Kidney glomerular epithelial cell (primary cell): Measurements from ENCODE around the gene DHX58.
A peak's percentile ranks its signal among the peaks of the same experiment; 100 is the strongest.

Source experiments
- DNase-seq: peaks from one replicate; lab custom pipeline; 2025; lab: John Stamatoyannopoulos, UW

DHX58 gene

DNA sequence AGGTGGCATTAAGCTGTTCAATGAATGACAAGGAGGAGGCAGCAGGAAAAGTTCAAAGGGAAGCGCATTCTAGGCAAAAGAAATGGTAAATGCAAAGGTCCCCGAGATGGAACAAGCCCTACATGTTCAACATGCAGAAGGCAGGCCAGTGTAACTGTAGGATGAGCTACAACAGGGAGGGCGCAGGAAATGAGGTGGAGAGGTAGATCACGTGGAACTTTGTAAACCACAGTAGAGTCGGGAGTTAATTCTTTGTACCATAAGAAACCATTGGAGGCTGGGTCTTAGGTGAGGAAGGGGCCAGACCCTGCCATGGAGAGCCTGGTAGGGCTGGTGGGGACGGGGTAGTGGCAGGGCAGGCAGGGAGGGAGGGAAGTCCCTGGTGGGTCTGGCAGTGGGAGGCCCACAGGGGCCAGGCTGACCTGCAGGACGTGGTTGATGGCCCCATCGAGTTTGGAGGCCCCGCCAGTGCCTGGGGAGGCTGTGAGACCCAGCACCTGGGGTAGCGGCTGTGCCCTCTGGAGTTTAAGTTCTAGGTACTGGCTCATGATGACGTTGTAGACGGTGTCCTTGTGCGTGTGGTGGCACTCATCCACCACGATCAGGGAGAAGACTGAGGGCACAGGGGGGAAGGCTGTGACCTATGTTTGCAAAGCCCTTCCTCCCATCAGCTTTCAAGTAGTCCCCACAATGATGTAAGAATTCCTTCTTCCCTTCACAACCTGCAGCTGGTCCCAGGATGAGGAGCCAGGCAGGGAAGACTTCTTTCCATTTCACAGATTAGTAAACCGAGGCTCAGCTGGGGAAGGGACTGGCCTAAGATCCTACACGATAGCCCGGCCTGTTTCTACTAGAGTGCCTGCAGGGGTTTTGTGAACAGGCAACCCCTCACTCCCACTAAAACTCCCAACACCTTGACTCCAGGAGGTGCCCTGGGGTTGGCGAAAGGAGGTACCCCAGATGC, 1.9 kb downstream of the DHX58 start:
- DNase-seq: no peak

DNA sequence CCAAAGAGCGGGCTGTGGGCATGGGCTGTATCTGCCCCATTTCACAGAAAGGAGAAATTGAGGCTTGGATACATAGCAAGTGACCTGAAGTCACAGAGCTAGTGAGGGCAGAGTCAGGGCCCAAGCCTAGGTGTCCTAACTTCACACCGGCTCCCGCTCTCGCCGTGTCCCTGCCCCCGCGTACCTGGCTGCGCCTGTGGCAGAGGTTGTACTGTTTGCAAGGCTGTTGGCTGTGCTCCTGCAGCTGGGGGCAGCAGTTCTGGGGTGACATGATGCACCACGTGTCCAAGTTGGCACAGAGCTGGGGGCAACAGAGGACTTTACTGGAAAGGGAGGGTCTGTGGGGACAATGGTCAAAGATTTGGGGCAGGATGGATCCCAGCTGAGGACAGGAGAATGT, 3.4 kb downstream of the DHX58 start:
- no peak for DNase-seq

DNA sequence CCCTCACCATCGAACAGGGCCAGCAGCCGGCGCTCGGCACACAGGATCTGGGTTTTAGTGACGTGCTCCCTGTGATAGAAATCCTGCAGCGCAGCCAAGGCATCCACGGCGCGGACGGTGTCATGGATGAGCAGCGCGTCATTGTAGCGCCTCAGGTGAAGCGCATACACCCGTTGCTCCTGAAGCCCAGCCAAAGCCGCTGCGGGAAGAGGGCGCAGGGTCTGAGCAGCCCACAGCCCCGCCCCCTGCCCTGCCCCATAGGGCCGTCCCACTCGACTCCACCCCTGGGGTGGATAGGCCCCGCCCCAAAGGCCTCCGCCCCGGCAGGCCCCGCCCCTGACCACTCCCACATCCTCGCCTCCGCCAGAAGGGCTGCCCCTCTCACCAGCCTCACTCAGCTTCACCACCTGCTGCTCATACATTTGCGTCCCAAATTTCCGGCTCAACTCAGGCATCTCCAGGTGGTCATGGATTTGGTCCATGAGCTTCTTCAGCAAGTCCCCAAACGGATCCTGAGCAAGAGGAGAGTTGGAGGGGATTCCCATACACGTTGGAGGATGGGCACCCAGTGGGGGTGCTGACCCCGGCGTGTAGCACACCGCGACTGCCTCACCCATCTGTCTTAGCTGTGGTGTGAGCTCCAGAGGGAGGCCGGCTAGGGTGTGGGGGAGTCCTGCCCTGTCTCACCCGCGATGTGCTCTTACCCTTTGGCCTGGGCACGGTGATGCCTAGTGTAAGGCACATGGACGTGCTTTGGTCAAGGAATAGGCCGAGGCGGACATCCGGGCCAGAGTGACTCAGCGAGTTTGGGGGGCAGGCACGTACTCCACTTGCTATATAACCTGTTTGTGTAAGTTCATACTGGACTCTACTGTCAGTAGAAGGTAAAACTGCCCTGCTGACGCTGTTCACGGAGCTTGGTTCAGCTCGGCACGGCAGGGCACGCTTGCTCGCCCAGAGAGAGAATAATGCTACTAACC, 4.6 kb downstream of the DHX58 start:
- peak; percentile 62 for DNase-seq

DNA sequence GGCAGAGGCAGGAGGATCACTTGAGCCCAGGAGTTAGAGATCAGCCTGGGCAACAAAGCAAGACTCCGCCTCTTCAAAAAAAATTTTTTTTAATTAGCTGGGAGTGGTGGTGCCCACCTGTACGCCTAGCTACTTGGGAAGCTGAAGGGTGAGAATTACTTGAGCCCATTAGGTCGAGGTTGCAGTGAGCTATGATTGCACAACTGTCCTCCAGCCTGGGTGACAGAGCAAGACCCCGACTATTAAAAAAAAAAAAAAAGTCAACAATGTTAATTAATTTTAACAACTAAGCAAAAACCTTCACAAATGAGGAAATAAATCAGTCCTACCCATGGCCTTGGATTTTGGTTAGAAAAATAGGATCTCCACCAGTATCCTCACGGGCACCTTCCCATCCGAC, 5.4 kb downstream of the DHX58 start:
- no peak for DNase-seq

DNA sequence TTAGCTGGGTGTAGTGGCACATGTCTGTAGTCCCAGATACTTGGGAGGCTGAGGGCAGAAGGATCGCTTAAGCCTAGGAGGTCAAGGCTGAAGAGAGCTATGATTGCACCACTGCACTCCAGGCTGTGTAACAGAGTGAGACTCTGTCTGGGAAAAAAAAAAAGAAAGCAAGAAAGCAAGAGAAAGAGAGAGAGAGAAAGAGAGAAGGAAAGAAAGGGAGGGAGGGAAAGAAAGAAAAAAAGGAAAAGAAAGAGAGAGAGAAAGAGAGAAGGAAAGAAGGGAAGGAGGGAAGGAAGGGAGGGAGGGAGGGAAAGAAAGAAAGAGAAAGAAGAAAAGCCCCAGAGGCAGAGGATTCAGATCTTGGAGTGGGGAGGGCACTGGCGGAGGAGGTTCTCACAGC, 6.5 kb downstream of the DHX58 start:
- DNase-seq: no peak

DNA sequence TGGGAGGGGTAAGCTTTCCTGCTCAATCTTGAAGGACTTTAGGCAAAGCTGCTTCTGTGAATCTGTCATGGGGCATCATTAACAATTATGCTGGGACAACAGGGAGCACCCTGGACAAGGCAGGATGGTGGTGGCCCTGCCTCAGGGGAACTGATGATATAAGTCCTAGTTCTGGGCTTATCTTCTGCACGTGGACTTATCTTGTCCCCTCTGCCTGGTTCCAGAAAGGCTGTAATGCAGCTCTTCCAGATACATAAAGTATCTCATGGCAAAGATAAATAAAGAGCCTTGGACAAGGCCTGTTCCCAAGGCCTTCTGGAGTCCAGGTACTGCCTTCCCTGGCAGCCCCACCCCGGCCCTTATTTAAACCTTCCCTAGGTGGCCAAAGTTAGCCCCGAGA, 8.2 kb downstream of the DHX58 start:
- no peak for DNase-seq

DNA sequence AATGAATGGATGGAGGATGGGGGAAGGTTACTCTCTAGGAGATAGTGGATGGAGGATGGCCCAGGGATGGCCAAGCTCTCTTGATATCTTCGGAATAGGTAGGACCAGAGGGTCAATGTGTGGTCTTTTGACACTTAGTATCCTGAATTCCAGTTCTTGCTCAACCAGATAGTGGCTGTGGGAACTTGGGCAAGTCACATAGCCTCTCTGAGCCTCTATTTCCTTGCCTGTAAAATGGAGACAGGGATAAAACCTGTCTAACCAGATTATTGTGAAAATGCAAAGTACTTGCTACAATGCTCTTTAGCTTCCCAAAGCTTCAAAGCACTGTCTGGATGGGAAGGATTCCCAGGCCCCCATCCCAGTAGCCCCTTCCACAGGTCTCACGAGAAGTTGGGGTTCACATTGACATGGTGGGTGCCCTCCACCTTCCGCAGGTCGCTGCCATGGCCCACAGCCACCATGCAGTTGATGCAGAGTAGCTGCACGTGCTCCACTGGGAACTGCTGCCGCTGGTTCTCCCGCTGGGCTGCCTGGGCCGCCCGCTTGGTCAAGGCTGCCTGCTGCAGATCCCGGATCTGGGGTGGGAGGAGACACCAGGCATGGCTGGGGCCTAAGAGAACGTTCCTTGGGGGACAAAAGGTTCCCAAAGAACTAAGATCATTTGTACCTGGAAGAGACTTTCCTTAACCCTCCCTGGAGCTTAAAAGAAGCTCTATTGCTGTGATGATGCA, 9.1 kb downstream of the DHX58 start:
- no peak for DNase-seq

DNA sequence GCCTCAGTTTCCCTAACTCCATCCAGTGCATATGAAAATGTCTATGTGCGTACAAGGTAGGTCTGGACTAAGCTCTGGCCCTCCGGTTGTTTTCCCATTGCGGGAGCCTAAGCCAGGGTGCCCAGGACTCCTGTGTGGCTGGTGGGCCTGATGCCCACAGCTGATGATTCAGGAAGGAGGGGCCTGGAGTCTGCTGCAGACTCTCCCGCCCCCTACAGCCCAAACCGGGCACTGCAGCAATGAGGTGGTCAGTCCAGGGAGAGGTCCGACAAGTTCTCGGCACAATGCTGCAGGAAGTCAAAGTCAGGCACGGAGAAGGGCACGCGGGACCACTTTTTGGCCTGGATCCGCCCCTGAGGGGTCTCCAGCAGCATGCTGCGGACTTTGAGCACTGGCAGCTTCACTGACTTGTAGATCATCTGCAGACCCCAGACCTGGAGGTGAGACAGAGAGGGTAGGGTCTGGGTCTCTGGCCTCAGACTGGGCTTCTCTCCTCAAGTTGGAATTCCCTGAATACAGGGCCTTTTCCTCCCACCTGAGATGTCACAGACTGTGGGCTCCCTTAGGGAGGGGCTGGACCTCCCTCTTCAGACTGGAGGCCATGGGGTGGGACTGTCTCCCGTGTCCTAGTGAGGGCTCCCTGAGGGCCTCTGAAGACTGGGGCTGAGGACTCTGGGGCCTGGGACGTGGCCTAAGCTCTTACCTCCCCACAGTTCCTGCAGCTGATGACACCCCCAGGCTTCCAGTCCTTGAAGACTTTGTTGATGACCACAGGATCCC, 10.8 kb downstream of the DHX58 start:
- DNase-seq: peak; percentile 40

DNA sequence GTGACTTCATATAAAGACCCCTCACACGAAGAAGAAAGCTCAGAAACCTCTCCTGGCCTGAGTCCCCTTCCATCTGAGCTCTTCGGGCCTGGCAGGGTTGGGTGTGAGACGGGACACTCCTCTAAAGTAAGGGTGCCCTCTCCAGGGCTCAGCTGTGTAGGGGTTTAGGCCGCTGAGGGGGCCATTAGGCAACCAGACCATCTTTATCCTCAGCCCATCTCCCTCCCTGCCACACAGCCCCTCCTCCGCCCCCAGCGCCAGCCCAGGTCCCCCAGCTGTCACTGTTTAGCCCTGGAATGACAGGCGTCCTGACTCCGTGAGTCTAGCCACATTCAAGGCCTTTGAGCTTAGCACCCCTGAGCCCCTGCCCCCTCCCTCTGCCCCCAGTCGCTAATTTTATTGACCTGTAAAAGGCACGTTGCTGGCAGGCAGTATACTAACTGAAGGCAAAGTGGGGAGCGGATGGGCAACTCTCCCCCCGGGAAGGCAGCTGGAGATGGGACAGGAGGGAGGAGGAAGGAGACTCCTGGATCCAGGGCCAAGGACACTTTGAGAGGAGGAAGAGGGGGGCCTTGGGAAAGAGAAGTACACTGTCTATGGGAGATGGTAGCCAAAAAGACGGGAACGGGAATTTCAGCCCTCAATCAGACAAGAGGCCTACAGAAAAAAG, 13.6 kb downstream of the DHX58 start:
- no peak for DNase-seq

DNA sequence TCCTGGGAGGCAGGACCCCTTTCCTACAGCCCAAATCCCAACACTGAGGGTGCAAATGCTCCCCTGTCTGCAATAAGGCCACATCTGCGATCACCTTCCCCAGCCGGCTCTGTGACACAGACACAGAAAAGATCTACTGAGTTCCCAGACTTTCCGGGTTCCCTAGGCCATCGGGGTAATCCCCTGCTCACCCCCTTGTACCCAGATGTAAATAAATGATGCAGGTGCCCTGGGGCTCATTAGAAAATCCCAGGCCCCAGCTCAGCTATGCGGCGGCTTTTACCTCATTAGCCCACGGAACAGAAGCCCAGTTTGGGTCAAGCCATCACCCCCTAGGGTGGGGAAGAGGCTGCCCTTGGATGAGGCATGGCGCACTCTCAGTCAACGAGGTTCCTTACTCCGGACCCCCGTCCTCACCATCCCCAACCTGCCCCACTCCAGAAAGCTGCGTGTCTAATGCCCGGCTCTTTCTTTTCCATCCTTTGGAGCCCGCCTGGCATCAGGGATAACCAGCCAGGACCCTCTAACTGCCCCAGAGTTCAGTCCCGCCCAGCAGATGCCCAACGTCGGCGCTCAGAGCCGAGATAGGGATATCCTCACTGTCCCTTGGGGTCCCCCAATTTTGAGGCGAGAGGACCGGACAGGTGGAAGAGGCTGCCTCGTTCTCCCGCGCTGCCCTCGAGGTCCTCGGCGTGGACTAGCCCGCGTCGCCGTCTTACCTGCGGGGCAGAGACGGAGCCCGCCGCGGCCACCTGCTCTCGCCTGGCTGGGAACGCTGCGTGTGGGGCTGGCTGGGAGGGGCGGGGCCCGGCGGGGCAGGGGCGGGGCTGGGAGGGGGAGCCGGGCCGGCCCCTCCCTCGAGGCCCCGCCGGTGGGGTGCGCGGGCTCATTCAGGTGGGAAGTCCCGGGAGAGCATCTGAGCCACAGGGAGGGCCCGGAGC, 14.6 kb downstream of the DHX58 start, which contains the start of gene ZNF385C:
Gene ZNF385C (minus strand): TSS at position 783 of the 941 bp plus-strand sequence. CDS start 35,417 bp downstream, outside the sequence.
- no peak for DNase-seq

DNA sequence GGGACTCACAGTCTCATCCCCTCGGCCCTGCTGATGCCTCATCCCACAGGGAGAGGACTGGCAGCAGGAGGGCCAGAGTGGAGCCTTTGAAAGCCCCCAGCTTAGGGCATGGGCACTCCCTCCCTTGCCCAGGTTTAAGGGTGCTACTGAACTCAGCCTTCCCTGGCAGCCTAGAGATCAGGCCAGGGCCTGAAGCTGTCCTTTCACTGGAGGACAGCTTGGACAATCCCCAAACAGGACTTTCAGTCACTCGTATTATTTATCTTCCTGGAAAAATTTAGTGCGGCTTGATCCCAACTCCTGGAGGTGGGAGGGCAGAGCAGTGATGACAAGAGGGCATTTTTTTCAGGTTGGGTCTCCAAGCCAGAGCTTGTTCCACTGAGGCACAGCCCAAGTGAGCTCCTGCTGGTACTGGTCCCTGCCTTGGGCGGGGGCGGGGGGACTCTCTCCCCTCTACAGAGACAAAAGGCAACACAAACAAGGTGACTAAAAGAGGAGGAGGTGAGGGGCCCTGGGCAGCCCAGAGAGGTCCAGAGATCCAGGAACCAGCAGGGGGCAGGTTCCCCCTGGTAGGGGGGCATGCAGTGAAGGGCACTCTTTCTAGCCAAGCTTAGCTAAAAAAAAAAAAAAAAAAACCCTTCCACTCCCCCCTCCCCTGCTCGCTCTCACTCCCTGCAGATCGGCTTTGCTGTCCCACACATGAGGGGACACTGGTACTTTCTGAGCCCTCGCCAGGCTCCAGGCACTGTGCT, 16.0 kb downstream of the DHX58 start:
- DNase-seq: no peak

DNA sequence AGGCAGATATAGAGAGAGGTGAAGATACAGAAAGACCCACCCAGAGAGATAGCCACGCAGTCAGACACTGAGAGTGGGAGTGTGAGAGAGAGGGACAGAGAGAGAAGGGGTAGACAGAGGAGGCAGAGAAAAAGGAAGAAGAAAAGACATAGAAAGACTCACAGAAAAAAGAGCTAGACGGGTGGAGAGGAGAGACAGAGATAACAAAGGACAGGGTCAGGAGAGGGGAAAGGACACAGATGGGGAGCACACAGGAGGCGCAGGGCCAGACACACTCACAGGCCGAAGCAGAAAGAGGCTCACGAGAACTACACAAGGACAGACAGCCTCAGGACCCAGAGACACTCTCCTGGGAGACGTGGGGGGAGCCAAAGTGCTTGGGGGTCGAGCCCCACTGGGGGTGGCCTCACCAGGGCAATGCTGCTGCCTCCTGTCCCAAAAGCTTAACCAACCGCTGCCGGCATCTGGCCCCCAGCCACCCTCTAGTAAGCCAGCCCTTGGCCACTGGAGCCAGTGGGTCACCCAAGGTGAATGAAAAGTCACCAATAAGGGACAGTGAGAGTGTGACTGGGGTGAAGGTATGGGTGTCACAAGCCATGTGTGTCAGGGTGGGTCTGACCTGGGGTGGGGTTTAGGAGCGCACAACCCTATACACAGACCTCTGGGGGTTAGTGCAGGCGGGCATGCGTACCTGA, 18.0 kb downstream of the DHX58 start:
- no peak for DNase-seq

DNA sequence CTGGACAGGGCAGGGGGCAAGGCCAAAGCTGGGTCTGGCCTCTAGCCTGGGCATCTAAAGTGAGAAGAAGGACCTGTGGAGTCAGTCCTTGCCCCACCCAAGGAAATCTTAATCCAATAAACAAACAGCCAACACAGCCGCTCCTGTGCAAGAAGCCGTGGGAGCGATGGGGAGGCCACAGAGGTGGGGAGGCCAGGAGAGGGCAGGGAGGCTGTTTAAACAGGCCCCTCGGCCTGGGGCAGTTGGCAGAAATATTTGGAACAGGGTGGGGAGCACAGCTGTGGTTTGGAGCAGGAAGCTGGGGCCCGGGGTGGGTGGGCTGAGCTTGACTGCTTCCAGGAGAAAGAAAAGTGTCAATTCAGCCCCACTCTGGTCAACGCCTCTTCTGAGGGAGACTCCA, 19.6 kb downstream of the DHX58 start:
- no peak for DNase-seq

DNA sequence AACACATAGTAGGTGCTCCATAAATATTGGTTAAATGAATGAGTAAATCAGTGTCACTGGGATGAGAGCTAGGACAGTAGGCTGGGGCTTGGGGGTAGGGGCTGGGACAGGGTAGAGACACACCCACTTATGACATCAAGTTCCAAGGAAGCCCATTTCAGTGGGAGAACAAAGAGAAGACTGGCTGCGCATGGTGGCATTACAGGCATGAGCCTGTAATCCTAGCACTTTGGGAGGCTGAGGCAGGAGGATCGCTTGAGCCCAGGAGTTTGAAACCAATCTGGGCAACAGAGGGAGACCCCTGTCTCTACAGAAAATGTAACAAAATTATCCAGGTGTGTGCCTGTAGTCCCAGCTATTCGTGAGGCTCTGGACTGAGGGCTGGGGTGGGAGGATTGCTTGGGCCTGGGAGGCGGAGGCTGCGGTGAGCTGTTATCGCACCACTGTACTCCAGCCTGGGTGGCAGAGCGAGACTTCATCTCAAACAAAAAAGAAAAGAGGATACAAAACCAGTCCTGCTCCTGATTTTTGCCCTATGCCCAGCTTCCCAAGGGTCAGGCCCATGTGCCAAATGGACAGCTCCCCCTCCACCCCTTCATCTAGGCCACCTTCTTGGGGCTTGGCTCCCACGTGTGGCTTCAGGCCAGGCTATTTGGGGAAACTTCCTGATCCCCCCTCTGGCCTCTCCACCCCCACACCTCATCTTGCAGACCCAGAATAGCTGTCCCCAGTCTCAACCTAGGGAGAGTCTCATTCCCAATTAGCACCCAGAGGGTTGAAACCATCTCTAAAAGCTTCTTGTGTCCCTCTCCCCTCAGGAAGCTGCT, 21.3 kb downstream of the DHX58 start:
- DNase-seq: no peak

DNA sequence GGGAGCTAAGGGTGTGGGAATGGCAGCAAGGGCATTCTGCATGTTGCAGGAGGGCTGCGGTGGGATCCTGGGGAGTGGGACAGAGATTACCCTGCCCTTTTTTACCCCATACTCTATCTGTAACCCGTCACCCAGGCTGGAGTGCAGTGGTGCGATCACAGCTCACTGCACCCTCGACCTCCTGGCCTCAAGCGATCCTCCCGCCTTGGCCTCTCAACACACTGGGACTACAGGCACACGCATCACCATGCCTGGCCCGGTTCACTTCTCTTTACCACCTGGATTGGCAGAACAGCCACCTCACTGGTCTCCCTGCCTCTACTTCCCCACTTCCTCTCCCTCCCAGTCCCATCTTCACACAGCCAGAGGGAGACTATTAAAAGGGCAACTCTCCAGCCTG, 23.8 kb downstream of the DHX58 start:
- DNase-seq: no peak

DNA sequence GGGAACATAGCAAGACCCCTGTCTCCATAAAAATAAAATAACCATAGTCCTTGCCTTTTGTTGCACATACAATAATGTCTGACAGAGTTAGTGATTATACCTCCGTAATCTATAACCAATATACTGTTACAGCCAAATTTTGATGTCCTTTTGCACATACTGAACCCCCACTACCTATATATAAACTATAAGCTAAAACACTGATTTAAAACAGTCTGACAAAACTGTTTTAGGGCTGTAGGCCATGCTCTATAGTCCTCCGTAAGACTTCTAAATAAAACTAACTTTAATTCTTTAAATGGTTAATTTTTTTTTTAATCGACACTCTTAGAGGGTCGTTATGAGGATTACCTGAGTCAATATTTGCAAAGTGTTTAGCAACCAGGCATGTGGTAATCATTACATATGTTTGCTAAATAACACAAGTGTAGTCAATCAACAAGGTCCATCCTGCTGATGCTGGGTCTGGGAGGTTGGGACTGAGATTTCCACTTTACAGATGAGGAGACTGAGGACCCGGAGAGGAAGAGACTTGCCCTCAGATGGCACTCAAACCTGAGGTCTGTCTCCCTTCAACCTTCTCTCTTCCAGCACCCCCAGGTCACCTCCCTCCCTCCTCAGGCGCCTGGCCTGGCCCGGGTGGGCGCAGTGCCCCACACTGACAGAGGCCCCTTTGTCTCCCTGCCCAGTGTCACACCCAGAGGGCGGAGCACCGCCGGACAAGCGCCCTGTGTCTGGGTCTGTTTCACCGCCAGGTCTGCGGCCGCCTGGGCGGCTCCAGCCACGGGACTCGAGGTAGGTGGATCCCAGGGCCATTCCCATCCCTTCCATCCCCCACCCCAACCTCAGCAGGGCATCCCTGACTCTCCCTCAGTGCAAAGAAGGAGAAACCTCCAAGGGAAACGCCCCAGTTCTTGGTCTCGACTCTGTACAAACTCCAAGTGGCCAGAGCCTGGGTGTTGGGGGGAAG, 24.5 kb downstream of the DHX58 start:
- no peak for DNase-seq
